SU-DHL-6 (cell line): ENCODE data around the gene AK6.

Experiments used
- H2AFZ ChIP-seq: fragments of 200-600 bp; sonication (generic); 2 replicates; pipeline ENCODE4 v1.6.1; 2014; ENCODE audit warnings: low read depth, mild to moderate bottlenecking, moderate library complexity, mixed read lengths, antibody characterized with exemption, low read length; ENCODE audit not compliant: severe bottlenecking
- H3F3A ChIP-seq: fragments of 200-600 bp; shearing (Covaris generic); 2 replicates; pipeline ENCODE4 v1.6.0; 2016; ENCODE audit warnings: antibody characterized with exemption, mild to moderate bottlenecking; ENCODE audit not compliant: insufficient read depth
- H3K27ac ChIP-seq: fragments of 200-600 bp; sonication (generic); 2 replicates; pipeline ENCODE4 v1.5.1; 2016; ENCODE audit warnings: low read depth, mild to moderate bottlenecking, low read length, moderate library complexity, mixed read lengths
- H3K27me3 ChIP-seq: fragments of 200-600 bp; sonication (generic), shearing (Covaris generic); 2 replicates; pipeline ENCODE4 v1.6.0; 2014; ENCODE audit warnings: mild to moderate bottlenecking, low read length
- H3K36me3 ChIP-seq: fragments of 200-600 bp; sonication (generic); 2 replicates; pipeline ENCODE4 v1.6.1; 2014; ENCODE audit warnings: mild to moderate bottlenecking, low read length, mixed read lengths
- H3K4me2 ChIP-seq: fragments of 300-600, 200-600 bp; shearing (Covaris generic), sonication (generic); 2 replicates; pipeline ENCODE4 v1.6.0; 2014; ENCODE audit warnings: low read length, low read depth, mild to moderate bottlenecking; ENCODE audit not compliant: poor library complexity, severe bottlenecking
- H3K4me3 ChIP-seq: fragments of 200-600 bp; sonication (generic); 2 replicates; pipeline ENCODE4 v1.5.1; 2014; ENCODE audit warnings: antibody characterized with exemption, low read length, mild to moderate bottlenecking, mixed read lengths; ENCODE audit not compliant: insufficient read depth, poor library complexity, severe bottlenecking
- H3K79me2 ChIP-seq: fragments of 200-600 bp; sonication (generic); 2 replicates; pipeline ENCODE4 v1.6.1; 2014; ENCODE audit warnings: mild to moderate bottlenecking, low read length, moderate library complexity; ENCODE audit not compliant: insufficient read depth
- H3K9ac ChIP-seq: fragments of 200-600 bp; sonication (generic); 2 replicates; pipeline ENCODE4 v1.7.0; 2014; ENCODE audit warnings: mild to moderate bottlenecking, low read length
- H3K9me2 ChIP-seq: fragments of 200-600 bp; sonication (generic); replicated peaks from 2 replicates; pipeline ENCODE4 v1.6.1; 2014; ENCODE audit warnings: low read length; ENCODE audit not compliant: insufficient read depth
- H3K9me3 ChIP-seq: fragments of 200-600 bp; sonication (generic); 2 replicates; pipeline ENCODE4 v1.6.1; 2014; ENCODE audit warnings: low read length, mixed read lengths; ENCODE audit not compliant: insufficient read depth
- H4K20me1 ChIP-seq: fragments of 200-600 bp; sonication (generic); 2 replicates; pipeline ENCODE4 v1.6.1; 2014; ENCODE audit warnings: low read depth, mild to moderate bottlenecking, antibody characterized with exemption, low read length, moderate library complexity, mixed read lengths
- EZH2phosphoT487 ChIP-seq: fragments of 200-600 bp; sonication (generic), shearing (Covaris generic); conservative IDR thresholded peaks from 2 replicates; pipeline ENCODE4 v1.6.1; 2018; ENCODE audit warnings: mild to moderate bottlenecking, antibody characterized with exemption, low read length, moderate library complexity, mixed read lengths
- TF ChIP-seq, protein P1 (sequence below): fragments of 200-600 bp; sonication (generic); IDR thresholded peaks from one replicate; pipeline ENCODE4 v1.5.1; 2017; ENCODE audit warnings: antibody characterized with exemption, mild to moderate bottlenecking, low read length, moderate library complexity; ENCODE audit not compliant: insufficient read depth, poor library complexity, severe bottlenecking

AK6 gene

DNA sequence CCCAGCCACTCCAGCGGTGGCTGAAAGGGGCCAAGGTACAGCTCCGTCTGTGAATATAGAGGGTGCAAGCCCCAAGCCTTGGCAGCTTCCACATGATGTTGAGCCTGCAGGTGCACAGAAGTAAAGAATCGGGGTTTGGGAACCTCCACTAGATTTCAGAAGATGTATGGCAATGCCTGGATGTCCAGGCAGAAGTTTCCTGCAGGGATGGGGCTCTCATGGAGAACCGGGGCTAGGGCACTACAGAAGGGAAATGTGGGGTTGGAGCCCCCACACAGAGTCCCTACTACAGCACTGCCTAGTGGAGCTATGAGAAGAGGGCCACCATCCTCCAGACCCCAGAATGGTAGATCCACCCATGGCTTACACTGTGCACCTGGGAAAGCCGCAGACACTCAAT, 59.9 kb downstream of the AK6 start:
- Histone ChIP-seq H3K9me3 (no peaks in the 10 kb centered on the region), H4K20me1 (no peaks in the 10 kb centered on the region), H3K9ac (no peak overlapping the region), H3K36me3 (no peaks in the 10 kb centered on the region), H3K27ac (no peak overlapping the region), H3F3A (no peaks in the 10 kb centered on the region), H3K79me2 (no peaks in the 10 kb centered on the region), H2AFZ (no peak overlapping the region), H3K4me3 (no peak overlapping the region), H3K4me2 (no peak overlapping the region), H3K9me2 (no peaks in the 10 kb centered on the region), H3K27me3 (no peaks in the 10 kb centered on the region)
- TF ChIP-seq EZH2phosphoT487: no peak
- TF ChIP-seq, protein P1, sequence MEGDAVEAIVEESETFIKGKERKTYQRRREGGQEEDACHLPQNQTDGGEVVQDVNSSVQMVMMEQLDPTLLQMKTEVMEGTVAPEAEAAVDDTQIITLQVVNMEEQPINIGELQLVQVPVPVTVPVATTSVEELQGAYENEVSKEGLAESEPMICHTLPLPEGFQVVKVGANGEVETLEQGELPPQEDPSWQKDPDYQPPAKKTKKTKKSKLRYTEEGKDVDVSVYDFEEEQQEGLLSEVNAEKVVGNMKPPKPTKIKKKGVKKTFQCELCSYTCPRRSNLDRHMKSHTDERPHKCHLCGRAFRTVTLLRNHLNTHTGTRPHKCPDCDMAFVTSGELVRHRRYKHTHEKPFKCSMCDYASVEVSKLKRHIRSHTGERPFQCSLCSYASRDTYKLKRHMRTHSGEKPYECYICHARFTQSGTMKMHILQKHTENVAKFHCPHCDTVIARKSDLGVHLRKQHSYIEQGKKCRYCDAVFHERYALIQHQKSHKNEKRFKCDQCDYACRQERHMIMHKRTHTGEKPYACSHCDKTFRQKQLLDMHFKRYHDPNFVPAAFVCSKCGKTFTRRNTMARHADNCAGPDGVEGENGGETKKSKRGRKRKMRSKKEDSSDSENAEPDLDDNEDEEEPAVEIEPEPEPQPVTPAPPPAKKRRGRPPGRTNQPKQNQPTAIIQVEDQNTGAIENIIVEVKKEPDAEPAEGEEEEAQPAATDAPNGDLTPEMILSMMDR: no peak

DNA sequence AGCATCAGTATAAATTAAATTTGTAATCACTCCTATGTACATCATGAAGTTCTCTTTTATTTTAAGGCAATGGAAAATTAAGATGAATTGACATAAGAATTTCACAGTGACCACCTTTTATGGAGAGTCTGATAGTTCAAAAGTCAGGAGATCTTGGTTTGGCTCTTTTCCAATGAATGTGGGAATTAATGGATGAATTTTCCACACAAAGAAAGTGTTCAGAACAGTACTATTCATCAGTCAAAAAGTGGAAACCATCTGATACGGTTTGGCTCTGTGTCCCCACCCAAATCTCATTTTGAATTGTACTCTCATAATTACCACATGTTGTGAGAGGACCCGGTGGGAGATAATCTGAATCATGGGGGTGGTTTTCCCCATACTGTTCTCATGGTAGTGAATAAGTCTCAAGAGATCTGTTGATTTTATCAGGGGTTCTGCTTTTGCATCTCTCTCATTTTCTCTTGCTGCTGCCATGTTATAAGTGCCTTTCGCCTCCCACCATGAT, 61.2 kb downstream of the AK6 start:
- Histone ChIP-seq H3K27ac (no peak overlapping the region), H3K36me3 (no peaks in the 10 kb centered on the region), H3K4me2 (no peak overlapping the region), H3F3A (no peaks in the 10 kb centered on the region), H2AFZ (no peak overlapping the region), H3K27me3 (no peaks in the 10 kb centered on the region), H3K79me2 (no peaks in the 10 kb centered on the region), H3K9me2 (no peaks in the 10 kb centered on the region), H3K9ac (no peak overlapping the region), H4K20me1 (no peaks in the 10 kb centered on the region), H3K4me3 (no peak overlapping the region), H3K9me3 (no peaks in the 10 kb centered on the region)
- TF ChIP-seq EZH2phosphoT487: no peak
- TF ChIP-seq, protein P1: no peak

DNA sequence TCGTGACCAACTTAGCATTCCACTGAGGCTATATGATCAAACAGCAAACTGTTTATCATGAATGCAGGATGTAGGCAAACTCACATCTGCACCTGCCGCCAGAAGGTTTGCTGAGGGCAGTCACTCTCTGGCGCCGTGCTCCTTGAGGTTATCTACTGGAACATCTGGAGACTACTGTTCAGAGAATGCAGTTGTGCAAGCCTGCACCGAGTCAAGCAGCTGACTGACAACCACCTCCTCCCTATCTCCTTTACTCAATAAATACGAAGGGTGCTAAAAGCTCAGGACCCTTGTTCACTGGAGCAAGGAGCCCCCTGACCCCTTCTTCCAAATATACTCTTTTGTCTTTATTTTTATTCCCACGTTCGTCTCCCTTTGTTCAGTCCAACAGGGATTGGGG, 63.8 kb downstream of the AK6 start:
- Histone ChIP-seq H3F3A (no peaks in the 10 kb centered on the region), H3K4me2 (no peak overlapping the region), H3K9me3 (no peaks in the 10 kb centered on the region), H3K9me2 (no peaks in the 10 kb centered on the region), H3K27ac (no peak overlapping the region), H4K20me1 (no peaks in the 10 kb centered on the region), H3K36me3 (no peaks in the 10 kb centered on the region), H3K4me3 (no peak overlapping the region), H3K79me2 (no peaks in the 10 kb centered on the region), H3K27me3 (no peaks in the 10 kb centered on the region), H2AFZ (no peak overlapping the region), H3K9ac (no peak overlapping the region)
- TF ChIP-seq EZH2phosphoT487: no peak
- TF ChIP-seq, protein P1: no peak
